ENCODE data around the gene SLC25A43. TPM values are rescaled to one million over a fixed set of nuclear protein-coding genes. Genes with fewer than 3 reads are reported as not detected.
"Not testable (repeated sequence)": the region's sequence is repeated elsewhere in the genome, so short reads cannot be mapped to it uniquely, and the experiment has no call there.

Gene SLC25A43
- total and polyA plus RNA-seq, 4 donors = 3.6 to 18.7 (median 13.6) TPM

- H3K9ac ChIP-seq (ENCODE audit: insufficient read depth in 1 of 2, low read length in 2 of 2) = no peak overlapping the region
- no peak for ATAC-seq (ENCODE audit: insufficient read depth, low FRiP score)
- H3K27ac ChIP-seq (ENCODE audit: low read depth in 1 of 2, low read length in 1 of 2) = no peak overlapping the region
- no peak for DNase-seq
- no peaks in the 10 kb centered on the region for H3K36me3 ChIP-seq (ENCODE audit: control insufficient read depth in 4 of 4, insufficient read depth in 4 of 4, low read length in 4 of 4)
- H3K4me3 ChIP-seq = no peak overlapping the region
- H3K27me3 ChIP-seq (ENCODE audit: control insufficient read depth in 3 of 3, insufficient read depth in 3 of 3, low read length in 2 of 3) = peaks cover 0 to 2% (median 0%) of the 10 kb centered on the region in 3 donors
- WGBS, 2 donors = 79 to 80% methylated on average over 11 of the region's 11 CpGs
- H3K4me1 ChIP-seq (ENCODE audit: control insufficient read depth in 5 of 5, insufficient read depth in 5 of 5, low read length in 5 of 5) = no peaks in the 10 kb centered on the region
- no peaks in the 10 kb centered on the region for H3K9me3 ChIP-seq (ENCODE audit: control insufficient read depth in 4 of 4, insufficient read depth in 3 of 4, low read length in 3 of 4)
- TF ChIP-seq CTCF (IDR thresholded peaks at IDR 0.05; ENCODE audit: control extremely low read depth, extremely low read depth) = no peak
Measured at GRCh38 chrX:119486745-119487144, 87.6 kb downstream of the SLC25A43 start.

- ATAC-seq (ENCODE audit: insufficient read depth, low FRiP score); H3K4me1 ChIP-seq (ENCODE audit: control insufficient read depth in 5 of 5, insufficient read depth in 5 of 5, low read length in 5 of 5); H3K4me3 ChIP-seq; H3K27me3 ChIP-seq (ENCODE audit: control insufficient read depth in 3 of 3, insufficient read depth in 3 of 3, low read length in 2 of 3); DNase-seq; H3K36me3 ChIP-seq (ENCODE audit: control insufficient read depth in 4 of 4, insufficient read depth in 4 of 4, low read length in 4 of 4); H3K27ac ChIP-seq (ENCODE audit: low read depth in 1 of 2, low read length in 1 of 2); H3K9ac ChIP-seq (ENCODE audit: insufficient read depth in 1 of 2, low read length in 2 of 2); H3K9me3 ChIP-seq (ENCODE audit: control insufficient read depth in 4 of 4, insufficient read depth in 3 of 4, low read length in 3 of 4): not testable (repeated sequence)
- 93 to 97% methylated on average over 12 to 24 of the region's 24 CpGs for whole genome bisulfite sequencing, 2 donors
Measured at GRCh38 chrX:119487766-119488165, 88.6 kb downstream of the SLC25A43 start.

- TF ChIP-seq CTCF (IDR thresholded peaks at IDR 0.05; ENCODE audit: control extremely low read depth, extremely low read depth) = peak; percentile 36
- H3K9me3 ChIP-seq (ENCODE audit: control insufficient read depth in 4 of 4, insufficient read depth in 3 of 4, low read length in 3 of 4) = no peaks in the 10 kb centered on the region
- H3K4me3 ChIP-seq = no peak overlapping the region
- H3K27ac ChIP-seq (ENCODE audit: low read depth in 1 of 2, low read length in 1 of 2) = no peak overlapping the region
- no peaks in the 10 kb centered on the region for H3K4me1 ChIP-seq (ENCODE audit: control insufficient read depth in 5 of 5, insufficient read depth in 5 of 5, low read length in 5 of 5)
- ATAC-seq (ENCODE audit: insufficient read depth, low FRiP score) (no peak), DNase-seq (peak; percentile 39 to 55 (median 43))
- H3K27me3 ChIP-seq (ENCODE audit: control insufficient read depth in 3 of 3, insufficient read depth in 3 of 3, low read length in 2 of 3) = peaks cover 0 to 2% (median 0%) of the 10 kb centered on the region in 3 donors
- 19% methylated on average over 8 of the region's 8 CpGs for WGBS, 2 donors
- H3K36me3 ChIP-seq (ENCODE audit: control insufficient read depth in 4 of 4, insufficient read depth in 4 of 4, low read length in 4 of 4) = no peaks in the 10 kb centered on the region
- no peak overlapping the region for H3K9ac ChIP-seq (ENCODE audit: insufficient read depth in 1 of 2, low read length in 2 of 2)
Measured at GRCh38 chrX:119488749-119489148, 89.6 kb downstream of the SLC25A43 start.

GRCh38 chrX:119489212-119490074 is 90.3 kb downstream of the SLC25A43 start:
- no peaks in the 10 kb centered on the region for H3K9me3 ChIP-seq (ENCODE audit: control insufficient read depth in 4 of 4, insufficient read depth in 3 of 4, low read length in 3 of 4)
- ATAC-seq (ENCODE audit: insufficient read depth, low FRiP score) = no peak
- no peak overlapping the region for H3K9ac ChIP-seq (ENCODE audit: insufficient read depth in 1 of 2, low read length in 2 of 2)
- WGBS, 2 donors = 79 to 85% methylated on average over 13 of the region's 13 CpGs
- no peak for TF ChIP-seq CTCF (IDR thresholded peaks at IDR 0.05; ENCODE audit: control extremely low read depth, extremely low read depth)
- H3K4me3 ChIP-seq = no peak overlapping the region
- no peak for DNase-seq
- no peak overlapping the region for H3K27ac ChIP-seq (ENCODE audit: low read depth in 1 of 2, low read length in 1 of 2)
- no peaks in the 10 kb centered on the region for H3K4me1 ChIP-seq (ENCODE audit: control insufficient read depth in 5 of 5, insufficient read depth in 5 of 5, low read length in 5 of 5)
- H3K27me3 ChIP-seq (ENCODE audit: control insufficient read depth in 3 of 3, insufficient read depth in 3 of 3, low read length in 2 of 3) = peaks cover 0 to 2% (median 0%) of the 10 kb centered on the region in 3 donors
- H3K36me3 ChIP-seq (ENCODE audit: control insufficient read depth in 4 of 4, insufficient read depth in 4 of 4, low read length in 4 of 4) = no peaks in the 10 kb centered on the region

Measured in lung (tissue), 12 donors.